ENCODE data around the gene SORBS2. TPM values are rescaled to one million over a fixed set of nuclear protein-coding genes. Genes with fewer than 3 reads are reported as not detected.

SORBS2 gene
- total and polyA plus RNA-seq, 2 of the 8 experiments (the other 6 are each of a cell fraction or from before 2014, with no cell fraction given) = 73.0 to 87.1 TPM

GRCh38 chr4:185726931-185727330, 85.1 kb downstream of the SORBS2 start (continued):
- TF ChIP-seq RXRA (IDR thresholded peaks at IDR 0.05; ENCODE audit: insufficient read depth, low read depth, low read length) = no peak
